Measurements from ENCODE around the gene STRIP2. TPM values are rescaled to one million over a fixed set of nuclear protein-coding genes. Genes with fewer than 3 reads are reported as not detected.
"Not testable (repeated sequence)": the region's sequence is repeated elsewhere in the genome, so short reads cannot be mapped to it uniquely, and the experiment has no call there.

STRIP2 gene
- total RNA-seq, 2 experiments from 2014 or later = 27.8 to 28.9 TPM

GRCh38 chr7:129444776-129445175 lies 10.5 kb downstream of the STRIP2 start:
- POLR2A ChIA-PET, CTCF ChIA-PET: not testable (repeated sequence)

- CTCF ChIA-PET = not testable (repeated sequence)
These were observed 12.7 kb downstream of the STRIP2 start for GRCh38 chr7:129446925-129447324.

GRCh38 chr7:129447445-129447844 lies 13.2 kb downstream of the STRIP2 start:
- POLR2A ChIA-PET = not testable (repeated sequence)
- CTCF ChIA-PET = interaction anchor here (0.6 to 1.6 kb wide), 2 partner anchors 15 to 27 kb away, joined by 4 read pairs; no protein-coding TSS in a partner anchor

More at GRCh38 chr7:129446925-129447324, 12.7 kb downstream of the STRIP2 start:
- POLR2A ChIA-PET = not testable (repeated sequence)

- POLR2A ChIA-PET = not testable (repeated sequence)
- CTCF ChIA-PET = interaction anchor here (1.6 kb wide), 1 partner anchor 14 kb away, joined by 4 read pairs; no protein-coding TSS in a partner anchor
These were observed 14.4 kb downstream of the STRIP2 start for GRCh38 chr7:129448608-129449007.

- POLR2A ChIA-PET = no interaction called here
These were observed 16.1 kb downstream of the STRIP2 start for GRCh38 chr7:129450295-129450694.

GRCh38 chr7:129452589-129453231 lies 18.5 kb downstream of the STRIP2 start:
- CTCF ChIA-PET = interaction anchor here (0.6 to 2.1 kb wide), 3 partner anchors 19 to 91 kb away, joined by 3 to 5 read pairs (median 4); partner anchors contain the start of gene STRIP2
- POLR2A ChIA-PET = no interaction called here

More at GRCh38 chr7:129450295-129450694, 16.1 kb downstream of the STRIP2 start:
- CTCF ChIA-PET = no interaction called here

GRCh38 chr7:129453510-129454248 lies 19.4 kb downstream of the STRIP2 start:
- CTCF ChIA-PET = interaction anchor here (0.5 to 2.1 kb wide), 3 partner anchors 20 to 481 kb away, joined by 3 to 4 read pairs (median 4); partner anchors contain the start of gene STRIP2
- POLR2A ChIA-PET = interaction anchor here (1.0 kb wide), 1 partner anchor 34 kb away, joined by 3 read pairs; no protein-coding TSS in a partner anchor

GRCh38 chr7:129454249-129454551 lies 20.0 kb downstream of the STRIP2 start:
- POLR2A ChIA-PET = interaction anchor here (1.0 kb wide), 1 partner anchor 35 kb away, joined by 3 read pairs; no protein-coding TSS in a partner anchor
- CTCF ChIA-PET = interaction anchor here (0.5 to 2.1 kb wide), 2 partner anchors 20 to 65 kb away, joined by 4 read pairs; partner anchors contain the start of gene STRIP2

- CTCF ChIA-PET = interaction anchor here (0.7 kb wide), 1 partner anchor 479 kb away, joined by 6 read pairs; no protein-coding TSS in a partner anchor
- POLR2A ChIA-PET = interaction anchor here (0.6 kb wide), 1 partner anchor 71 kb away, joined by 5 read pairs; no protein-coding TSS in a partner anchor
These were observed 22.2 kb downstream of the STRIP2 start for GRCh38 chr7:129456421-129456820.

GRCh38 chr7:129457101-129457500 lies 22.9 kb downstream of the STRIP2 start:
- ChIA-PET CTCF (no interaction called here), POLR2A (no interaction called here)

GRCh38 chr7:129458171-129458570 lies 23.9 kb downstream of the STRIP2 start:
- ChIA-PET CTCF (no interaction called here), POLR2A (no interaction called here)

GRCh38 chr7:129461809-129462208 lies 27.6 kb downstream of the STRIP2 start:
- CTCF ChIA-PET = interaction anchor here (1.8 kb wide), 1 partner anchor 14 kb away, joined by 4 read pairs; no protein-coding TSS in a partner anchor
- POLR2A ChIA-PET = interaction anchor here (0.6 to 1.6 kb wide), 2 partner anchors 28 to 96 kb away, joined by 3 to 6 read pairs; partner anchors contain the start of gene STRIP2

GRCh38 chr7:129462420-129462819 lies 28.2 kb downstream of the STRIP2 start:
- CTCF ChIA-PET = interaction anchor here (0.6 to 1.8 kb wide), 3 partner anchors 14 to 504 kb away, joined by 3 to 5 read pairs (median 4); no protein-coding TSS in a partner anchor
- POLR2A ChIA-PET = interaction anchor here (0.6 to 1.6 kb wide), 2 partner anchors 28 to 96 kb away, joined by 3 to 6 read pairs; partner anchors contain the start of gene STRIP2

GRCh38 chr7:129464194-129464593 lies 30.0 kb downstream of the STRIP2 start:
- CTCF ChIA-PET = interaction anchor here (0.6 kb wide), 1 partner anchor 352 kb away, joined by 4 read pairs; no protein-coding TSS in a partner anchor

GRCh38 chr7:129465080-129465479 lies 30.8 kb downstream of the STRIP2 start:
- ChIA-PET CTCF (interaction anchor here (0.6 kb wide), 1 partner anchor 353 kb away, joined by 4 read pairs; no protein-coding TSS in a partner anchor), POLR2A (interaction anchor here (0.6 kb wide), 1 partner anchor 178 kb away, joined by 12 read pairs; no protein-coding TSS in a partner anchor)

More at GRCh38 chr7:129464194-129464593, 30.0 kb downstream of the STRIP2 start:
- POLR2A ChIA-PET = interaction anchor here (0.6 kb wide), 1 partner anchor 179 kb away, joined by 12 read pairs; no protein-coding TSS in a partner anchor

- ChIA-PET POLR2A (no interaction called here), CTCF (interaction anchor here (0.6 kb wide), 1 partner anchor 99 kb away, joined by 3 read pairs; no protein-coding TSS in a partner anchor)
These were observed 32.6 kb downstream of the STRIP2 start for GRCh38 chr7:129466796-129467195.

- CTCF ChIA-PET = interaction anchor here (2.2 kb wide), 1 partner anchor 249 kb away, joined by 9 read pairs; no protein-coding TSS in a partner anchor
- POLR2A ChIA-PET = no interaction called here
These were observed 33.9 kb downstream of the STRIP2 start for GRCh38 chr7:129468087-129468486.

GRCh38 chr7:129468547-129468946 lies 34.3 kb downstream of the STRIP2 start:
- ChIA-PET CTCF (interaction anchor here (2.2 kb wide), 1 partner anchor 250 kb away, joined by 9 read pairs; no protein-coding TSS in a partner anchor), POLR2A (no interaction called here)

- CTCF ChIA-PET = interaction anchor here (2.2 kb wide), 1 partner anchor 251 kb away, joined by 9 read pairs; no protein-coding TSS in a partner anchor
- POLR2A ChIA-PET = no interaction called here
These were observed 35.7 kb downstream of the STRIP2 start for GRCh38 chr7:129469930-129470329.

All from activated CD8-positive, alpha-beta memory T cell treated with anti-CD3 and anti-CD28 coated beads for 36 hours (primary cell).